HG02623 (cell line): Measurements from ENCODE around the gene TUFT1.
"Not testable (repeated sequence)": the region's sequence is repeated elsewhere in the genome, so short reads cannot be mapped to it uniquely, and the experiment has no call there.

Experiments used
- ATAC-seq: cut with Tn5 transposase; IDR thresholded peaks from one replicate; pipeline ENCODE4 v1.9.1; 2021; ENCODE audit warnings: moderate library complexity; ENCODE audit not compliant: unreplicated experiment

TUFT1 gene

DNA sequence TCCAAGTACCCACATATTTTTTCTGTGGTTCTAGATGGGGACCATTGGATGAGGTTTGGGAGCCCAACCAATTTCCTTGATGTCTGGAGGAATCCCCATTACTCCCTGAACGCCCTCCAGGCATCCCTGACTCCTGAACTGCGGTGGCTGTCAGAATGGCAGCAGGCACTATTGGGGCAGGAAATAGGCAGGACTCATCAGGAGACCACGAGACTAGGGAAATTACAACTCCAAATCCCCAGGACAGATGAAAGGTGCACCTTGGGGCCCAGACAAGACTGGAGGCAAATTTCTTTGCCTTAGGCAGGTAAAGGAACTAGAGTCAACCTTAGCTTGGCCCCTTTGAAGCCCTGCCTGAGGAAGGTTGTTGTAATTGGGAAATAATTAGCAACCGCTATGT is 27.8 kb upstream of the TUFT1 start:
- no peak for ATAC-seq

DNA sequence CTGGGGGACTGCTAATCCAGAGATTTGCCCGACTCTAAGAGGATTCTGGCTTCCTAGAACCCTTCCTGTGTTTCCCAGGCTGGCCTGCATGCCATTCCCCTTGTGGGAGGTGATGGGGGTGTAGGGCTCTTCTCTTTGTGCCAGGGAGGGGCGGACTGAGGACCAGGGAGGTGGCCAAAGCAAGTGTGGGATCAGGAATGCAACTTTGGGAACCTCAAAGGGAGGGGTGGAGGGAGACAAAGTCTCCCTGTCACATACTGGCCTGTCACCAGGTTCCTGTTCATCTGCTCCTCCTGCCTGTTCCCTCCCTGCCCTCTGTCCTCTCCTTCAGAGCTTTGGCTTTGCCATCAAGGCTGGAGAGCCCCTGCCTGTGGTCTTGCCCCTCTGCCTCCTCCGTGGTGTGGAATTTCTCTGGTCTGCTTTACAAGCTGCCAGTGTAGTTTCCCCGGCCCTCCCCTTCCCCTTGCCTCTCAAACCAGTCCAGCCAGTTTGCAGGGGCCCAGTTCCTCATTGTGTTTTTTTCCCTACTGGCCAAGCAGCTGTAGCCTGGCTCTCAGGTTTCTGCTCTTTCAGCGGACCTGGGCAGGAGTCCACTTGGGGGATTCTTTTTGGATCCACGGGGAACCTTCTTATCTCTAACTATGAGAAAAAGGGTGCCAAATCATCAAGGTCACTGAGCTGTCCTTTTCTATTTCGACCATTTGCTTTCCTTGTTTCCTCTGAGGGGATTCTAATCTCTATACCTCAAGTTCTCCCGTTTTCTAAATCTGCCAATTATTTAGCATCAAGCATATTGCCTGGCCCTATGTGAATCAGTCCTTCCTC is 27.1 kb upstream of the TUFT1 start:
- no peak for ATAC-seq

GRCh38 chr1:151513626-151514121 is 26.4 kb upstream of the TUFT1 start:
- ATAC-seq, result no peak

DNA sequence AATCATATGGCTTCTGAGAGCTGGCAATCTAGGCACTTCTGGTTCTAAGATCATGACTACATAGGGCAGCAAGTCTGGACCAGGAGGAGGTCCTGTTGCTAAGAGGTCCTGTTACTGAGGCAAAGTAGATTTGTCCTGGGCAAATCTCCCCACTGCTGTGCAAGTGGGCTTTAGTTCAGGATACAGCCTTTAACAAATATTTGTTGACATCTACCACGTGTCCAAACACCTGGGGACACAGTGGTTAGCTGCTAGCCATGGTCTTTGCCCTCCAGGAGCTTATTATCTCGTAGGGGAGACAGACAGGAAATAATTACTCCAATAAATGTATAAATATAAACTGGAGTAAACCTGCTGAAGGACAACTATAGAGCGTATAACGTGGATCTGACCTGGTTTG is 25.7 kb upstream of the TUFT1 start:
- ATAC-seq, result no peak

DNA sequence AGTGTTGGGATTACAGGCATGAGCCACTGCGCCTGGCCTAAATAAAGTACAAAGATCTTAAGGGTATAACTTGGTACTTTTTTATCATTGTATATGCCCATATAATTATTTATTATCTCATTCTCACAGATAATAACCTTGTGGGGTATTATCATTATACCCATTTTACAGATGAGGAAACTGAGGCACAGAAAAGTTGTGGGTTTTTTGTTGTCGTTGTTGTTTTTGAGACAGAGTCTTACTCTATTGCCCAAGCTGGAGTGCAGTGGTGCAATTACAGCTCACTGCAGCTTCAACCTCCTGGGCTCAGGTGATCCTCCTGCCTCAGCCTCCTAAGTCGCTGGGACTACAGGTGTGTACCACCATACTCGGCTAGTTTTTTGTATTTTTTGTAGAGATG is 24.8 kb upstream of the TUFT1 start:
- ATAC-seq, result no peak

GRCh38 chr1:151516031-151516511 is 24.0 kb upstream of the TUFT1 start:
- ATAC-seq, result no peak

DNA sequence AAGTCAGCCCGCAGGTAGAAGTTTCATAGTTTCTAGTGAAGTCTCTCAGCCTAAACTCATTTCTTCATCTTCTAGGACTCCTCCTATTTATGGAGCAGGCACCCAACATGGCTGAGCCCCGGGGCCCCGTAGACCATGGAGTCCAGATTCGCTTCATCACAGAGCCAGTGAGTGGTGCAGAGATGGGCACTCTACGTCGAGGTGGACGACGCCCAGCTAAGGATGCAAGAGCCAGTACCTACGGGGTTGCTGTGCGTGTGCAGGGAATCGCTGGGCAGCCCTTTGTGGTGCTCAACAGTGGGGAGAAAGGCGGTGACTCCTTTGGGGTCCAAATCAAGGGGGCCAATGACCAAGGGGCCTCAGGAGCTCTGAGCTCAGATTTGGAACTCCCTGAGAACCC is 21.7 kb upstream of the TUFT1 start:
- ATAC-seq, result no peak

DNA sequence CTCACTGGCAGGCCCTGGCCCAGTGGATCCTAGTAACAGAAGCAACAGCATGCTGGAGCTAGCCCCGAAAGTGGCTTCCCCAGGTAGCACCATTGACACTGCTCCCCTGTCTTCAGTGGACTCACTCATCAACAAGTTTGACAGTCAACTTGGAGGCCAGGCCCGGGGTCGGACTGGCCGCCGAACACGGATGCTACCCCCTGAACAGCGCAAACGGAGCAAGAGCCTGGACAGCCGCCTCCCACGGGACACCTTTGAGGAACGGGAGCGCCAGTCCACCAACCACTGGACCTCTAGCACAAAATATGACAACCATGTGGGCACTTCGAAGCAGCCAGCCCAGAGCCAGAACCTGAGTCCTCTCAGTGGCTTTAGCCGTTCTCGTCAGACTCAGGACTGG is 21.2 kb upstream of the TUFT1 start:
- ATAC-seq, result no peak

- ATAC-seq, result no peak
These were observed 20.4 kb upstream of the TUFT1 start for GRCh38 chr1:151519667-151520066.

DNA sequence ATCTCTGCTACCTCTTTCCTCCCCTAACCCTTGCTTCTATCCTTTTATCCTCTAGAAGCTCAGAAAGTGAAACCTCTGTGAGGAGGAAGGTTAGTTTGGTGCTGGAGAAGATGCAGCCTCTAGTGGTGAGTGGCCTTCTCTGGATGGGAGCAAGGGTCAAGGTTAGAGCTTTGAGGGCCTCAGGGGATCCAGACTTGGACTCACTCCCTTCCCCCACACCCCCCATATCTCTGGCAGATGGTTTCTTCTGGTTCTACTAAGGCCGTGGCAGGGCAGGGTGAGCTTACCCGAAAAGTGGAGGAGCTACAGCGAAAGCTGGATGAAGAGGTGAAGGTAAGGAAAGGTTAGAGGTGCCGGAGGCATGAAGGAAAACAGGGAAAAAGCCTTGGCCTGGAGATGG is 19.8 kb upstream of the TUFT1 start:
- ATAC-seq, result no peak

GRCh38 chr1:151522427-151522826 is 17.7 kb upstream of the TUFT1 start:
- not testable (repeated sequence) for ATAC-seq

DNA sequence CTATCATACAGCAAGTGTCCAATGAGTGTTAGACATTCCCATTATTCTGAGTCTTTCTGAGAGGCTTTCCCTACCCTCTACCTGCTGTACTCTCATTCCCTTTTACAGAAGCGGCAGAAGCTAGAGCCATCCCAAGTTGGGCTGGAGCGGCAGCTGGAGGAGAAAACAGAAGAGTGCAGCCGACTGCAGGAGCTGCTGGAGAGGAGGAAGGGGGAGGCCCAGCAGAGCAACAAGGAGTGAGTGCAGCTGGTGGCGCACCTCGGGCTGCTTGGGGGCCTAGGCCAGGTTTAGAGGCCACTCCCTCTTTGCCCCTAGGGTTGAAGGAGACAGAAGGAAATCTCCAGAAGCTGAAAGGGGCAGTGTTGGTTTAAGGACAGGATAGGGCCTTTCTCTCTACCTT is 16.8 kb upstream of the TUFT1 start:
- no peak for ATAC-seq

- no peak for ATAC-seq
These were observed 15.4 kb upstream of the TUFT1 start for GRCh38 chr1:151524736-151525135.

DNA sequence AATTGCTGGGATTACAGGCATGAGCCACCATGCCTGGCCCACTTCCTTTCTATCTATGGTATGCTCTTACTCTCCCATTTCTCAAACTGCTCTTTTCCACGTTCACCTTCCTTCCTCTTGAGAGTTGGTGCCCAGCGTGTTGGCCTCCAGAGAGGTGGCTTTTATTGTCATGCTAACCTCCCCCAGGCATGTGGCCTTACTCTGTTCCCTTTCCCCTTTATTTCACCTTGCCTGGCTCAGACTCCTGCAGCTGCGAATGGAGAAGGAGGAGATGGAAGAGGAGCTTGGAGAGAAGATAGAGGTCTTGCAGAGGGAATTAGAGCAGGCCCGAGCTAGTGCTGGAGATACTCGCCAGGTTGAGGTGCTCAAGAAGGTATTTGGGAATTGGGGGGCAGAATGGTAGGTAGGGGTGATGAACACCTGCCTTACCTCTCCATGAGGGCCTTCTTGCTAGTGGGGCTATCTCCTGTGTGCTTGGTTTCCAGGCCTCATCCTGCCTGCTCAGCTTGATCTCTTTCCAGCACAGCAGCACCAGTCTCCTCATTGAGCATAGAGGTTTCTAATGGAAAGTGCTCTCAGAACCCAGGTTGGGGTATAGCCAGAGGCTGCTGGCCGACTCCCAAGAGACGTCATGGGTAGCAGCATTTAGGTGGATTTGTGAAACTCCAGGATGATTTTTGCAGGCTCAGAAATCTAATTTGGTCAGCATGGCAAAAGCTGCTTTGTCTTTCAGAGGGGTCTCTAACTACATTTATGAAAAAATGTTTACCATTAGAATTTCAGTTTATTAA is 13.2 kb upstream of the TUFT1 start:
- no peak for ATAC-seq

DNA sequence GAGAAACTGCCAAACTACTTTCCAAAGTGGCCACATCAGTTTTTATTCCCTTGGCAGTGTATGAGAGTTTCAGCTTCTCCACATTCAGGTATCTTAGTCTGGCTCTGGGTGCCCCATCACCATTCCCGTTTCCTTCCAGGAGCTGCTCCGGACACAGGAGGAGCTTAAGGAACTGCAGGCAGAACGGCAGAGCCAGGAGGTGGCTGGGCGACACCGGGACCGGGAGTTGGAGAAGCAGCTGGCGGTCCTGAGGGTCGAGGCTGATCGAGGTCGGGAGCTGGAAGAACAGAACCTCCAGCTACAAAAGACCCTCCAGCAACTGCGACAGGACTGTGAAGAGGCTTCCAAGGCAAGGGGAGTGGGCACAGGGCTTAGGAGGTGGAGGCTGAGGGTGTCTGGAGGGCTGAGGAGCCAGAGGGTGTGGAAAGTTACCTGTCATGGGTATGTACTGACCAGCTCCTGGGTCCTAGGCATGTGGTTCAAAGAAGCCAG is 10.9 kb upstream of the TUFT1 start:
- no peak for ATAC-seq

DNA sequence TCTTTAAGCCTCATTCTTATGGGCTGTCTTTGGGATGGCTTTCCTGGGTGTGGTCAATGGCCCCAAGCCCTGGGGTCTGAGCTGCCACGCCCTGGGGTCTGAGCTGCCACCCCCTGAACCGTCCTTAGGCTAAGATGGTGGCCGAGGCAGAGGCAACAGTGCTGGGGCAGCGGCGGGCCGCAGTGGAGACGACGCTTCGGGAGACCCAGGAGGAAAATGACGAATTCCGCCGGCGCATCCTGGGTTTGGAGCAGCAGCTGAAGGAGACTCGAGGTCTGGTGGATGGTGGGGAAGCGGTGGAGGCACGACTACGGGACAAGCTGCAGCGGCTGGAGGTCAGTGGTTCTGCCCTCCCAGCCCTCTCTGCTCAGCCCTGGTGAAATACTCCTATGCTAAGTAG is 10.3 kb upstream of the TUFT1 start:
- no peak for ATAC-seq

- no peak for ATAC-seq
These were observed 9.6 kb upstream of the TUFT1 start for GRCh38 chr1:151530461-151530860.

DNA sequence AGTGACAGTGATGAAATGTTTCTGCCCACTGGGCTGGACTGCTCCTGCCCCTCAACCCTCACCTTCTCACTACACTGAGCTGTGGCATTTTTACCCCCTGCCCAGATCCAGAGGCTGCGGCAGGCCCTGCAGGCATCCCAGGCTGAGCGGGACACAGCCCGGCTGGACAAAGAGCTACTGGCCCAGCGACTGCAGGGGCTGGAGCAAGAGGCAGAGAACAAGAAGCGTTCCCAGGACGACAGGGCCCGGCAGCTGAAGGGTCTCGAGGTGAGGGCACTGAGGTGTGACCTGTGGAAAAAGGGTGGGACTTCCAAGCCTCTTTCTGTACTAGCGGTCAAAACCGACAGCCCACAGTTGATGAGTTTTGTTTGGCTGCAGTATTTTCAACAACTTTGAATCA is 6.2 kb upstream of the TUFT1 start:
- ATAC-seq, result no peak

GRCh38 chr1:151534662-151535278 is 5.3 kb upstream of the TUFT1 start:
- ATAC-seq, result no peak

DNA sequence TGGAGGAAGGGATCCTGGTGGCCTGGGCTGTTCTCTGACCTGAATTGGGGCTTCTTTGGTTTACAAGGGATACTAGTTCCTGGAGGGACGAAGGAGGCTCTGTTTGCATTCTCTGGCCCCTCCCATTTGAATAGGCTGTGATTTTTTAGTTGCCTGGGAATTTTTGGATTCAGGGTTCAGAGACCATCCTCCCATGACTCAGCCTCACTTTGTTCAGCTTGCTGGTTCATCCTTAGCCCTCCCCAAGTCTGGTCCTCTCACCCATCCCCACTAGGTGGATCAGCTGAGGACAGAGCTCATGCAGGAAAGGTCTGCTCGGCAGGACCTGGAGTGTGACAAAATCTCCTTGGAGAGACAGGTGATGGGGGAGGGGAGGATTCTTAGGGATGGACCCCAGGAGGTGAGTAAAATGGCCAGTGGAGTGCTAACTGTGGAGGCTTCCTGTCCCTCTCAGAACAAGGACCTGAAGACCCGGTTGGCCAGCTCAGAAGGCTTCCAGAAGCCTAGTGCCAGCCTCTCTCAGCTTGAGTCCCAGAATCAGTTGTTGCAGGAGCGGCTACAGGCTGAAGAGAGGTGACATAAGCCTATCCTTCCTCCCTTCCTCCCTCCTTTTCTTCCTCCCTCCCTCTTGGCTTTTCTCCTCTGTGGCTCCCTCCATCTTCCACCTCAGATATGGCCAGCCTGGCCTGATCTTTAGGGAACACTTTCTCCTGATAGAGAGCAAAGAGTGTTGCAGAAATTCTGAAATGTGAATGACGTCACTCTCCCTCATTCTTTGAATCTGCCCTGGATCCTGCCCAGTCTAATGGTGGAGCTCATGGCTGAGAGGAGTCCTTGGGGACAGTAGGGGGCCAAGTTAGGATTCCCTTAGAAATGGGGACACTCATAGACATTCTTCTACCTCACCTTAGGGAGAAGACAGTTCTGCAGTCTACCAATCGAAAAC is 4.5 kb upstream of the TUFT1 start:
- ATAC-seq, result no peak
